ENCODE measurements around the gene FARP1. TPM values are rescaled to one million over a fixed set of nuclear protein-coding genes. Genes with fewer than 3 reads are reported as not detected.

The FARP1 gene
- total and polyA plus RNA-seq, 4 experiments from 2014 or later, result 0.26 to 1.5 (median 0.42) TPM; not detected in 1

GRCh38 chr13:98187965-98188261 lies 45.0 kb downstream of the FARP1 start:
- intact Hi-C loops (cut with micrococcal nuclease), result no loop called here
- no peak overlapping the region for H3K27ac Mint-ChIP-seq
- ChIA-PET POLR2A (ENCODE audit: partially characterized antibody) (no interaction called here), CTCF (ENCODE audit: partially characterized antibody) (no interaction called here)
- no peaks in the 10 kb centered on the region for H3K36me3 Mint-ChIP-seq
- no peak overlapping the region for H3K27ac ChIP-seq (ENCODE audit: low read depth, low read length)
- DNase-seq, result no peak
- no peaks in the 10 kb centered on the region for H3K27me3 ChIP-seq (ENCODE audit: insufficient read depth, low read length)
- no peaks in the 10 kb centered on the region for H3K4me1 ChIP-seq (ENCODE audit: insufficient read depth, low read length)
- H3K4me3 Mint-ChIP-seq, result no peak overlapping the region
- H3K36me3 ChIP-seq (ENCODE audit: insufficient read depth, low read length), result no peaks in the 10 kb centered on the region
- H3K27me3 Mint-ChIP-seq, result peaks cover 6 to 7% of the 10 kb centered on the region in 2 donors
- H3K9me3 ChIP-seq (ENCODE audit: control insufficient read depth in 1 of 2, low read length in 2 of 2), result no peaks in the 10 kb centered on the region
- no peaks in the 10 kb centered on the region for H3K4me1 Mint-ChIP-seq
- no peaks in the 10 kb centered on the region for H3K9me3 Mint-ChIP-seq
- no peak overlapping the region for H3K4me3 ChIP-seq (ENCODE audit: low read length in 2 of 2)

- H3K36me3 Mint-ChIP-seq, result no peaks in the 10 kb centered on the region
These were observed 45.8 kb downstream of the FARP1 start for GRCh38 chr13:98188544-98189166.

DNA sequence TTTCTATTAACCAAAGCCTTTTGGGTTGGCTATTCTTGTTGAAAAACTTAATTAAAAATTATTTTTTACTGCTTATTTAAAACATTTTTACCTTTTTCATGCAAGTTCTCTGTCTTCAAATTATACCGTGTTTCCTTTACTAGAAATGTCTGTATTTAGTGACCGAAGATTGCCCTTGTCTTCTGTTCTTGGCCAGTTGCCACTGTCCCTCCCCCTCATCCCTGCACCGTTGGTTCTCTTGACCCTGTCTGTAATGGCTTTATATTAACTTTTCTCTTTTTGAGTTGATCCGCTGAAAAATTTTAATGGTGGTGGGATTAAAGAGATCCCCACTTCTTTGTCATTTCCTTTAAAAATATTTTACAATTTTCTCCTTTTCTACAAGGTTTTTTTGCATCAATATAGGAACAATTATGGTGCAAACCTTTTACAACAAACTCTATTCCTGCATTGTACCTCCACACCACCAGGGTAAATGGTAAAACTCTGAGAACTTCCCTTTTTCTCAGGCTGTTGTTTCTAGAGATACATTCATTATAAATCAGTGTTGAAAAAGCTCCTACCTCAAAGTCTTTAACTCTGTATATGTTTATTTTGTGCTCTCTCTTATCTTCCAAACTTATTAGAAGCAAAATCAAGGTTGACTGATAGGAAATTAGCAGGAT lies 47.1 kb downstream of the FARP1 start:
- H3K27me3 ChIP-seq (ENCODE audit: insufficient read depth, low read length), result no peaks in the 10 kb centered on the region
- CTCF ChIA-PET (ENCODE audit: partially characterized antibody), result no interaction called here
- POLR2A ChIA-PET (ENCODE audit: partially characterized antibody), result no interaction called here

More at GRCh38 chr13:98188544-98189166, 45.8 kb downstream of the FARP1 start:
- POLR2A ChIA-PET (ENCODE audit: partially characterized antibody), result no interaction called here
- Mint-ChIP-seq H3K9me3 (no peaks in the 10 kb centered on the region), H3K27me3 (peaks cover 5 to 6% of the 10 kb centered on the region in 2 donors), H3K27ac (no peak overlapping the region), H3K4me3 (no peak overlapping the region), H3K4me1 (no peaks in the 10 kb centered on the region)
- Histone ChIP-seq H3K4me1 (ENCODE audit: insufficient read depth, low read length) (no peaks in the 10 kb centered on the region), H3K27ac (ENCODE audit: low read depth, low read length) (no peak overlapping the region), H3K27me3 (ENCODE audit: insufficient read depth, low read length) (no peaks in the 10 kb centered on the region), H3K36me3 (ENCODE audit: insufficient read depth, low read length) (no peaks in the 10 kb centered on the region), H3K4me3 (ENCODE audit: low read length in 2 of 2) (no peak overlapping the region), H3K9me3 (ENCODE audit: control insufficient read depth in 1 of 2, low read length in 2 of 2) (no peaks in the 10 kb centered on the region)
- no peak for DNase-seq
- CTCF ChIA-PET (ENCODE audit: partially characterized antibody), result no interaction called here
- intact Hi-C loops (cut with micrococcal nuclease), result no loop called here

GRCh38 chr13:98190889-98191444 lies 48.1 kb downstream of the FARP1 start:
- no peaks in the 10 kb centered on the region for H3K36me3 Mint-ChIP-seq
- Histone ChIP-seq H3K27me3 (ENCODE audit: insufficient read depth, low read length) (no peaks in the 10 kb centered on the region), H3K27ac (ENCODE audit: low read depth, low read length) (no peak overlapping the region), H3K4me3 (ENCODE audit: low read length in 2 of 2) (no peak overlapping the region), H3K4me1 (ENCODE audit: insufficient read depth, low read length) (no peaks in the 10 kb centered on the region), H3K36me3 (ENCODE audit: insufficient read depth, low read length) (no peaks in the 10 kb centered on the region), H3K9me3 (ENCODE audit: control insufficient read depth in 1 of 2, low read length in 2 of 2) (no peaks in the 10 kb centered on the region)
- peaks cover 3 to 5% of the 10 kb centered on the region in 2 donors for H3K27me3 Mint-ChIP-seq
- no peak overlapping the region for H3K27ac Mint-ChIP-seq
- H3K9me3 Mint-ChIP-seq, result no peaks in the 10 kb centered on the region
- ChIA-PET CTCF (ENCODE audit: partially characterized antibody) (no interaction called here), POLR2A (ENCODE audit: partially characterized antibody) (no interaction called here)
- no peak for DNase-seq
- intact Hi-C loops (cut with micrococcal nuclease), result no loop called here
- H3K4me1 Mint-ChIP-seq, result no peaks in the 10 kb centered on the region
- no peak overlapping the region for H3K4me3 Mint-ChIP-seq

More for the DNA sequence above, 47.1 kb downstream of the FARP1 start:
- H3K27ac ChIP-seq (ENCODE audit: low read depth, low read length), result no peak overlapping the region
- DNase-seq, result no peak
- H3K36me3 Mint-ChIP-seq, result no peaks in the 10 kb centered on the region
- H3K36me3 ChIP-seq (ENCODE audit: insufficient read depth, low read length), result no peaks in the 10 kb centered on the region
- H3K4me3 ChIP-seq (ENCODE audit: low read length in 2 of 2), result no peak overlapping the region
- H3K27me3 Mint-ChIP-seq, result peaks cover 3 to 6% of the 10 kb centered on the region in 2 donors
- no peaks in the 10 kb centered on the region for H3K9me3 ChIP-seq (ENCODE audit: control insufficient read depth in 1 of 2, low read length in 2 of 2)
- intact Hi-C loops (cut with micrococcal nuclease), result no loop called here
- no peak overlapping the region for H3K4me3 Mint-ChIP-seq
- no peaks in the 10 kb centered on the region for H3K4me1 ChIP-seq (ENCODE audit: insufficient read depth, low read length)
- no peak overlapping the region for H3K27ac Mint-ChIP-seq
- H3K4me1 Mint-ChIP-seq, result no peaks in the 10 kb centered on the region
- no peaks in the 10 kb centered on the region for H3K9me3 Mint-ChIP-seq

DNA sequence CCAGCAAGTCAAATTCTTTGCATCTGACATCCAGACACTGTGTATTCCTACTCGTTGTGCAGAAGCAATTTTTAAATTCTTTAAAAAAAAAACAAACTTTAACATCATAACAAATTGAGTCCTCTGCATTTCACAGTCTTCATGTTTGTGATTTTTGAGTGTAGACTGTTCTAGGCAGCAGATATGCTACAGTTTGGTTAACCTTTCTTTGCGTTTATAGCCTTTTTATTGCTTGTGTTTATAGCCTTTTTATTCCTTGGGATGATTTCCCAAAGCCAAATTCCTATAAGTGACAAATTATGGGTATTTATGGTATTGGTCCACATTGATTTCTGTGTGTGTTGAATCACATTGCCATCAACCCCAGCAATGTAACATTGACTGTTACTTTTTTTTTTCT lies 49.1 kb downstream of the FARP1 start:
- Mint-ChIP-seq H3K27ac (no peak overlapping the region), H3K27me3 (peaks cover 3% of the 10 kb centered on the region in 2 donors), H3K9me3 (no peaks in the 10 kb centered on the region), H3K4me3 (no peak overlapping the region), H3K36me3 (no peaks in the 10 kb centered on the region), H3K4me1 (no peaks in the 10 kb centered on the region)
- Histone ChIP-seq H3K9me3 (ENCODE audit: control insufficient read depth in 1 of 2, low read length in 2 of 2) (no peaks in the 10 kb centered on the region), H3K36me3 (ENCODE audit: insufficient read depth, low read length) (no peaks in the 10 kb centered on the region), H3K4me1 (ENCODE audit: insufficient read depth, low read length) (no peaks in the 10 kb centered on the region), H3K27ac (ENCODE audit: low read depth, low read length) (no peak overlapping the region), H3K4me3 (ENCODE audit: low read length in 2 of 2) (no peak overlapping the region), H3K27me3 (ENCODE audit: insufficient read depth, low read length) (no peaks in the 10 kb centered on the region)
- ChIA-PET CTCF (ENCODE audit: partially characterized antibody) (no interaction called here), POLR2A (ENCODE audit: partially characterized antibody) (no interaction called here)
- DNase-seq, result no peak
- intact Hi-C loops (cut with micrococcal nuclease), result no loop called here

- Mint-ChIP-seq H3K4me1 (no peaks in the 10 kb centered on the region), H3K36me3 (no peaks in the 10 kb centered on the region), H3K4me3 (no peak overlapping the region), H3K27me3 (peaks cover 2 to 4% of the 10 kb centered on the region in 2 donors), H3K27ac (no peak overlapping the region), H3K9me3 (no peaks in the 10 kb centered on the region)
- no peaks in the 10 kb centered on the region for H3K4me1 ChIP-seq (ENCODE audit: insufficient read depth, low read length)
- H3K9me3 ChIP-seq (ENCODE audit: control insufficient read depth in 1 of 2, low read length in 2 of 2), result no peaks in the 10 kb centered on the region
- H3K27me3 ChIP-seq (ENCODE audit: insufficient read depth, low read length), result no peaks in the 10 kb centered on the region
- intact Hi-C loops (cut with micrococcal nuclease), result no loop called here
- H3K4me3 ChIP-seq (ENCODE audit: low read length in 2 of 2), result no peak overlapping the region
- no peak overlapping the region for H3K27ac ChIP-seq (ENCODE audit: low read depth, low read length)
- no peak for DNase-seq
- no peaks in the 10 kb centered on the region for H3K36me3 ChIP-seq (ENCODE audit: insufficient read depth, low read length)
- CTCF ChIA-PET (ENCODE audit: partially characterized antibody), result no interaction called here
- POLR2A ChIA-PET (ENCODE audit: partially characterized antibody), result no interaction called here
These were observed 52.3 kb downstream of the FARP1 start for GRCh38 chr13:98195054-98195791.

GRCh38 chr13:98198683-98199082 lies 55.8 kb downstream of the FARP1 start:
- H3K27ac Mint-ChIP-seq, result no peak overlapping the region
- no peaks in the 10 kb centered on the region for H3K36me3 Mint-ChIP-seq
- no peak for DNase-seq
- H3K4me3 Mint-ChIP-seq, result no peak overlapping the region
- H3K4me1 Mint-ChIP-seq, result no peaks in the 10 kb centered on the region
- H3K27me3 Mint-ChIP-seq, result peaks cover 2 to 5% of the 10 kb centered on the region in 2 donors
- Histone ChIP-seq H3K36me3 (ENCODE audit: insufficient read depth, low read length) (no peaks in the 10 kb centered on the region), H3K9me3 (ENCODE audit: control insufficient read depth in 1 of 2, low read length in 2 of 2) (no peaks in the 10 kb centered on the region), H3K4me3 (ENCODE audit: low read length in 2 of 2) (no peak overlapping the region), H3K27me3 (ENCODE audit: insufficient read depth, low read length) (no peaks in the 10 kb centered on the region), H3K4me1 (ENCODE audit: insufficient read depth, low read length) (no peaks in the 10 kb centered on the region), H3K27ac (ENCODE audit: low read depth, low read length) (no peak overlapping the region)
- ChIA-PET POLR2A (ENCODE audit: partially characterized antibody) (no interaction called here), CTCF (ENCODE audit: partially characterized antibody) (no interaction called here)
- no peaks in the 10 kb centered on the region for H3K9me3 Mint-ChIP-seq
- intact Hi-C loops (cut with micrococcal nuclease), result no loop called here
